GOT3 (cell line): ENCODE results near the gene TBC1D10B.
"Not testable (repeated sequence)": the region's sequence is repeated elsewhere in the genome, so short reads cannot be mapped to it uniquely, and the experiment has no call there.

Experiments used
- DNase-seq: peaks from one replicate; lab custom pipeline; 2025; ENCODE audit warnings: mixed read lengths; lab: John Stamatoyannopoulos, UW

Gene TBC1D10B

DNA sequence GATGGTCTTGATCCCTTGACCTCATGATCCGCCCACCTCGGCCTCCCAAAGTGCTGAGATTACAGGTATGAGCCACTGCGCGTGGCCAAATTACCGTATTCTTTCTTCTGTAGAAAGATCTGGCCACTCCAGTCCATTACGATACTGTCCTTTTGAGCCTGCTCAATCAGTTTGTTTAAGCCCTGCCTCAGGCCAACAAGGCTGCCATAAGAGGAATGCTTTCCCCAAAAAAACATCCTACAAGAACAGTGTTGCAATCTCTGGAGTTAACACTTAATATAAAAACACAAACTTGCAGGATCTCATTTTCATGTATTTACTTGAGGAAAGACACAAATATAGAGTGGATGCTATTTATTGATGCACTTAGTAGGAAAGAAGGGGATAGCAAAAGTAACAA is 46.1 kb downstream of the TBC1D10B start:
- not testable (repeated sequence) for DNase-seq

DNA sequence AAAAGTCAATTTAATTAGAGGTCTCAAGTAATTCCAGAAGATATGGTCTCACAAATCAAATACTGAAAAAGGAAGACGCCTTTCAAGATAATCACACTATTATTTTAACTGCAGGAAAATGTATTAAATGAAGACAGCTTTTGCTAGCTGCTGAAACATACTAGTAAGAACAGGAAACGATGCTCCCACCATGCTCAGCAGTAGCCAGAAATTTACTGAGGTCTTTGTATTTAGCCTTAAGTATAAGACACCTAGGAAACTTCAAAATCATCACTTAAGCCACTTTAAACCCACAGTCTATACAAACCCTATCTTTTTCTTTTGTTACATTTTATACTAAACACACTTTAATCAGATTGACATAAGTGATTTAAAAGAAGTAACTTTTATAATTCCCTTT is 51.6 kb downstream of the TBC1D10B start:
- not testable (repeated sequence) for DNase-seq

DNA sequence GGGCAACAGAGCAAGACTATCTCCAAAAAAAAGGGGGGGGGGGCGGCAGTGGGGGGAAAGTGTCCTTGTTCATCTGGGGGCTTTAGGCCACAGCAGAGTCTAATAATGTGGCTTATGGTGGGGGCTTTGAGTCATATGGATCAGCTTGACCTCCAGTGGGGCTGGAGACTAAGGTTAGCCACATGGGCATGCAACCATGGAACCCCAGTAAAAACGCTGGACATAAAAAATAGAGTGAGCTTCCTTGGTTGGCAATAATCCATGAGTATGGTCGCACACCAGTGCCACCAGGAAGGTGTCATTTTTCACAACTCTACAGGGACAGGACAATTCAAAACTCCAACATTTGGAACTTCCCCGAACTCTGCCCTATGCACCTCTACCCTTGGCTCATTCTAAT is 59.4 kb downstream of the TBC1D10B start:
- not testable (repeated sequence) for DNase-seq

DNA sequence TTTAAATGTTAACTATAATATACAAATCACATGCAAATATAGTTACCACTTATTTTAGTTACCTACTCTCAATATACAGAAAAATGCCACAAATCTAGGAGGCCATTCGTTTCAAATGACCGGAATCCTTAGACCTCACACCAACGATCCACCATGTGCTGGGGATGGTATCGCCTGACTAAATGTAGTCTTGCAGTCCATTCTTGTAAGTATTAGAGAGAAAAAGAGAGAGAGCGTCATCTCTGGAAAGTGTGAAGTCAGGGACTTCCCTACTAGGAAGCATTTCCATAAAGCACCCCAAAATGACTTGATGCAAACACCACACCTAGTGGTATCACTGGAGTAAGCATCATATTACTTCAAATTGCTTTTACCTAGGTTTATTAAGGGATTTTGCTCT is 61.0 kb downstream of the TBC1D10B start:
- DNase-seq = not testable (repeated sequence)
